ENCODE measurements around the gene SMYD3. TPM values are rescaled to one million over a fixed set of nuclear protein-coding genes. Genes with fewer than 3 reads are reported as not detected.

The SMYD3 gene
- total RNA-seq, 3 donors from 2014 or later = 16.8 to 28.8 (median 19.5) TPM

DNA sequence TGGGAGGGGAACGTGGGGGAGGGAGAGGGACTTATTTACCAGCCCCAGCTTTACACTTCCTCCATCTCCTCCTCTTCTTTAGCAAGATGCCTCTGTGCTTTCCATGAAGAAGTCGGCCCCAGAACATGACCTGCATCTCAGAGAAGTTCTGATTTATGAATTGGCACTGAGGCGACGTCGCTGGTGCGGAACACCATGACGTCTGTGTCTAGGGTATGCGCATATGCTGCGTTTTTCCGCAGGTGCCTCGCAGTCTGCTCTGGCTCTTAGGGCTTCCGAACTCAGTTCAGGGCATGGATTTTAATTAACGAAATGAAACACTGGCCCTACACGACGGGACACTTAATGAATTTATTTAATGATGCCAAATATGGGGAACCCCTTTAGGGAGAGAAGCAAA lies 510.3 kb downstream of the SMYD3 start:
- Histone ChIP-seq H3K4me1 (no peaks in the 10 kb centered on the region), H3K36me3 (no peaks in the 10 kb centered on the region), H3K27me3 (no peaks in the 10 kb centered on the region), H3K4me3 (no peak overlapping the region), H3K9me3 (no peaks in the 10 kb centered on the region), H3K27ac (no peak overlapping the region)
- intact Hi-C loops (cut with DNase I; ENCODE audit: low total_unique reads) = no loop called here
- DNase-seq (ENCODE audit: low spot score in 2 of 2) = no peak
- TF ChIP-seq POLR2AphosphoS5 (IDR thresholded peaks at IDR 0.05) = no peak

DNA sequence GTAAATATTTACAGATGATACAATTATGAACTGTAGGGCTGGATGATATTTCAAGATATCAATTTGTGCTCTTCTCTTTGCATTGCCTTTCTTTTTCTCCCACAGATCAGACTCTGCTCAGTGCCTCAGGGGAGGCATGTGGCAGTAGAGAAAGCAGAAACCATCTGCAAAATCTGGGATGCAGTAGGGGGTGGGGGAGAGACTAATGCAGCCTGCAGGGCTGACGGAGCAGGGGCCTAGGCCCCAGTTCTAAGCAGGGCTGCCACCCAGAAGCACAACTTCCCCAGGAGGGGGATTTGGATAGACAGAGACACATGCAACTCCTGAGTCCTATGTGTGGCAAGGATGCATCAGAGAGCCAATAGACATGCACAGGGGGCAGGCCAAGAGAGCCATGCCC lies 511.6 kb downstream of the SMYD3 start:
- TF ChIP-seq, protein P1, sequence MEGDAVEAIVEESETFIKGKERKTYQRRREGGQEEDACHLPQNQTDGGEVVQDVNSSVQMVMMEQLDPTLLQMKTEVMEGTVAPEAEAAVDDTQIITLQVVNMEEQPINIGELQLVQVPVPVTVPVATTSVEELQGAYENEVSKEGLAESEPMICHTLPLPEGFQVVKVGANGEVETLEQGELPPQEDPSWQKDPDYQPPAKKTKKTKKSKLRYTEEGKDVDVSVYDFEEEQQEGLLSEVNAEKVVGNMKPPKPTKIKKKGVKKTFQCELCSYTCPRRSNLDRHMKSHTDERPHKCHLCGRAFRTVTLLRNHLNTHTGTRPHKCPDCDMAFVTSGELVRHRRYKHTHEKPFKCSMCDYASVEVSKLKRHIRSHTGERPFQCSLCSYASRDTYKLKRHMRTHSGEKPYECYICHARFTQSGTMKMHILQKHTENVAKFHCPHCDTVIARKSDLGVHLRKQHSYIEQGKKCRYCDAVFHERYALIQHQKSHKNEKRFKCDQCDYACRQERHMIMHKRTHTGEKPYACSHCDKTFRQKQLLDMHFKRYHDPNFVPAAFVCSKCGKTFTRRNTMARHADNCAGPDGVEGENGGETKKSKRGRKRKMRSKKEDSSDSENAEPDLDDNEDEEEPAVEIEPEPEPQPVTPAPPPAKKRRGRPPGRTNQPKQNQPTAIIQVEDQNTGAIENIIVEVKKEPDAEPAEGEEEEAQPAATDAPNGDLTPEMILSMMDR (IDR thresholded peaks at IDR 0.05) = no peak
- no peak for TF ChIP-seq POLR2A (IDR thresholded peaks at IDR 0.05)
- TF ChIP-seq POLR2AphosphoS5 (IDR thresholded peaks at IDR 0.05) = no peak
- H3K36me3 ChIP-seq = no peaks in the 10 kb centered on the region
- no peaks in the 10 kb centered on the region for H3K27me3 ChIP-seq
- DNase-seq (ENCODE audit: low spot score in 2 of 2) = no peak
- no peak overlapping the region for H3K4me3 ChIP-seq
- no peaks in the 10 kb centered on the region for H3K9me3 ChIP-seq
- intact Hi-C loops (cut with DNase I; ENCODE audit: low total_unique reads) = no loop called here
- H3K4me1 ChIP-seq = no peaks in the 10 kb centered on the region
- H3K27ac ChIP-seq = no peak overlapping the region

DNA sequence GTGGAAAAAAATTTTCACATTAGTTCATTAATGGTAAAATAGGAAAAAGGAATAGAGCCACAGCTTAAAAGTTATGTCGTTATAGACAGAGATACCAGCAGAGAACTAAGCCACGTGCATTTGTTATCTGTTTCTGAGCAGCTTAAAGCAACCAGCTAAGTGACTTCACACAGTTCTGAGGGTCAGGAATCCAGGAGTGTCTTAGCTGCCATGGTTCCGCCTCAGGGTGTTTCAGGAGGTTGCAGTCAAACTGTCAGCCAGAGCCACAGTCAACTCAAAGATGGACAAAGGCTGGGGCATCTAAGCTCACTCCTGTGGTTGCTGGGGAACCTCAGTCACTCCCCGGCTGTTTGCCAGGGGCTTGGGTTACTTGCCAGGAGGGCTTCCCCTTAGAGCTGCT lies 515.8 kb downstream of the SMYD3 start:
- Histone ChIP-seq H3K36me3 (no peaks in the 10 kb centered on the region), H3K4me3 (no peak overlapping the region), H3K4me1 (no peaks in the 10 kb centered on the region), H3K27ac (no peak overlapping the region), H3K27me3 (no peaks in the 10 kb centered on the region), H3K9me3 (no peaks in the 10 kb centered on the region)
- intact Hi-C loops (cut with DNase I; ENCODE audit: low total_unique reads) = no loop called here
- no peak for DNase-seq (ENCODE audit: low spot score in 2 of 2)
- TF ChIP-seq, protein P1 (IDR thresholded peaks at IDR 0.05) = no peak
- TF ChIP-seq POLR2A (IDR thresholded peaks at IDR 0.05) = no peak
- no peak for TF ChIP-seq POLR2AphosphoS5 (IDR thresholded peaks at IDR 0.05)

DNA sequence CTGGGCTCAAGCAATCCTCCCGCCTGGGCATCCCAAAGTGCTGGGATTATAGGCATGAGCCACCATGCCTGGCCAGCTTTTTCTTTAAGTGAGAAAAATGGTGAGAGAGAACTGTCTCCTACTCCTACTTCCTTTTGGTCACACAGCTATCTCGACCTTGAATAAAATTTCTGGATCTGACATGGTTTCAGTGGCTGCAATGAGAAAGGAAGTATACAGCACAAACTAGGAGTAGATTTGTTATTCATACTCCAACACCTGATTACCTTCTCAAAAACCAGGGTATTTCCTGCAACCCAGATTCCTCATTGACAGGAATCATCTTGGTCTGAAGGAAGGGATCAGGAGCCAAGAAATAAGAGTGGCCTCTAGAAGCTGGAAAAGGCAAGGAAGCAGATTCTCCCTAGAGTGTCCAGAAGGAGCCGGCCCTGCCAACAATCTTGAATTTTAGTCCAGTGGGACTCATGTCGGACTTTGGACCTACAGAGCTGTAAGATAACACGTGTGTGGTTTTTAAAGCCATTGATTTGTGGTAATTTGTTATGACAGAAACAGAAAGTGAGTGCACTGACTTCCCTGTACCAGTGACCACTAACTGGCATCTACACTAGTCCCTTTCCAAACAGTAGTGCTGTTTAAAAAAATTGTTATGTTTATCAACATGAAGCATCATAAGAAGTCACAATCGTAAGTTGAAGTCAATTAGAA lies 516.6 kb downstream of the SMYD3 start:
- Histone ChIP-seq H3K27me3 (no peaks in the 10 kb centered on the region), H3K27ac (no peak overlapping the region), H3K9me3 (no peaks in the 10 kb centered on the region), H3K4me1 (no peaks in the 10 kb centered on the region), H3K36me3 (no peaks in the 10 kb centered on the region), H3K4me3 (no peak overlapping the region)
- DNase-seq (ENCODE audit: low spot score in 2 of 2) = no peak
- TF ChIP-seq, protein P1 (IDR thresholded peaks at IDR 0.05) = no peak
- TF ChIP-seq POLR2A (IDR thresholded peaks at IDR 0.05) (no peak), POLR2AphosphoS5 (IDR thresholded peaks at IDR 0.05) (no peak)
- intact Hi-C loops (cut with DNase I; ENCODE audit: low total_unique reads) = no loop called here

DNA sequence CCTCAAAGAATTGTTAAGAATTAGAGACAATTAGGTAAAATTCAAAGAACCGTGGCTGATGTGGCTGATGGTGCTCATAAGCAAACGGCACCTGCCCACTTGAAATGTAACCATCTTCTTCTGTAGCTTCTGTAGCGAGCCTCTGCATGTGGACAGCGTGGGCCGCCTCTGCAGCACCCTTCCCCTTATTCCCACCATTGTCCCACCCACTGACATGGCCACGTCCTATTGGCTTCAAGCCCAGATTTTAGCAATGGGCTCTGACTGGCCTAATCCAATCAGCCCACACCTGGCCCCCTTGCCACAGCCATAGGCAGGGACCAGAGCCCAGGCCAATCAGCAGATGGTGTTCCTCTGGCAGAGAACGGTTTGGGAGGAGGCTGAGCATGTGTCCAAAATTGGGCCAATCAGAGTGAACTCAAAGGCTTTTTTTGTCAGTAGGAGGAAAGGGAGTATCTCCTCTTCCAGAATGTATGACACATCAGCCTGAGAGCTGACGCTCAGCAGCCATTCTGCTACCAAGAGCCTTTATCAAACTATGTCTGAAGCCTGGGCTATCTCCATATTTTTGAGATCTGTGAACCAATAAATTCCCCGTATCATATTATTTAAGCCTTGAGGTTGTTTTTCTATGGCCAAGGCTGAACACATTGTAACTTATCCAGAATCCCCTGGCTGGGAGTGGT lies 518.5 kb downstream of the SMYD3 start:
- H3K27me3 ChIP-seq = no peaks in the 10 kb centered on the region
- no peaks in the 10 kb centered on the region for H3K36me3 ChIP-seq
- no peak overlapping the region for H3K27ac ChIP-seq
- intact Hi-C loops (cut with DNase I; ENCODE audit: low total_unique reads) = no loop called here
- no peak overlapping the region for H3K4me3 ChIP-seq
- H3K4me1 ChIP-seq = no peaks in the 10 kb centered on the region
- H3K9me3 ChIP-seq = no peaks in the 10 kb centered on the region
- no peak for DNase-seq (ENCODE audit: low spot score in 2 of 2)
- TF ChIP-seq POLR2A (IDR thresholded peaks at IDR 0.05) (no peak), POLR2AphosphoS5 (IDR thresholded peaks at IDR 0.05) (no peak)
- TF ChIP-seq, protein P1 (IDR thresholded peaks at IDR 0.05) = no peak
